Globus pallidus (tissue), 1 donor: ENCODE measurements around the gene PTPRA.

Experiments
- DNase-seq: peaks from one replicate; pipeline ENCODE4 v3.0.0-alpha.2; 2015; ENCODE audit warnings: low spot score

Gene PTPRA

GRCh38 chr20:2849529-2849928 is 23.8 kb upstream of the PTPRA start:
- DNase-seq = no peak

- no peak for DNase-seq
These were observed 22.2 kb upstream of the PTPRA start for GRCh38 chr20:2851086-2851485.

DNA sequence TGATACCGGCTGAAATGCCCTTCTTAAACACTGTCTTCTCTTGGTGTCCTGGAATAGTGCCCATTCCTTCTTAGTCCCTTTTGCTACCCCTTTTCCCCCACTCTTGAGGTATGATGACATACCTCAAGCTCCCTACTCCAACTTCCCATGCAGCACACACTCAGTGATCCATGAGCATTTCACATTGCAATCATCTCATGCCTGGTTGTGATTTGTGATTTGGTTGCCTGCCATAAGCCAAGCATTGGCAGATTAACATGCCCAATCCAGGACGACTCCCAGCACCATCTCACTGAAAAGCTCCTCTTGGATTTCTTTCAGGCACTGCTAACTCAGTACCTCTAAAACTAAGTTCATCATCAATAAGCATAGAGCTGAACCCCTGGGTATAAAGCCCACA is 14.7 kb upstream of the PTPRA start:
- DNase-seq = no peak

DNA sequence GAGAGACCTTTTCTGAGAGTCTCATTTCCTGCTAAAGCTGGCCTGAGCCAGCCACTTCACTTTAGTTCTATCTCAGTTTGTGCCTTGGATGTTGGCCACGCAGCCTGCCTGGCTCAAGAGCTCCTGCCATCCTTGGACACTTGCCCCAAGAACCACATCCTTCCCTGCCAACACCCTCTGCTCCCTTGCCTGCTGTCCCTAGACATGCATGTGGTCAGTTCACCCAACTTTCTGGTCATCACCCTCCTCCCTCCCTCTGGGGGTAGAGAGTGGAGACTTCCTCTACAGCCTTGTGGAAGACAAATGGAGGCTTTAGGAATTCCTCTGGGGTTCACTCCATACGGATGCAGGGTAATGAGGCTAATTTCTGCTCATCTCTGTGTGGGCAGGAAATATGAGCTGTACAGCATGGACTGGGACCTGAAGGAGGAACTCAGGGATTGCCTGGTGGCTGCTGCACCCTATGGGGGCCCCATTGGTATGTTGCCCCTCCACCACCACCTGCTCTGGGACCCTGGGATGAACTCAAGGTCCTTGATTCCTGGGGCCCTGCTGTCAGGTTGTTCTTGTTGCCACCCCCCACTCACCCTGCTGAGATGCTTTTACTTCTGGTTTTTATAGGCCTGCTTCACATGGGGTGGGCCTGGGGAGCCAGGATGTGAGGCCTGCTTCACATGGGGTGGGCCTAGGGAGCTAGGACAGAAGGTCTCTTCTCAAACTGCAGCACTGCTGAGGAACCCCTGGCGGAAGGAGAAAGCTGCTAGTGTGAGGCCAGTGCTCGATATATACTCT is 13.8 kb upstream of the PTPRA start:
- peak; percentile 27 for DNase-seq

- DNase-seq = no peak
These were observed 8.7 kb upstream of the PTPRA start for GRCh38 chr20:2864626-2865025.

GRCh38 chr20:2865101-2865500 is 8.2 kb upstream of the PTPRA start:
- DNase-seq = no peak

GRCh38 chr20:2865630-2866029 is 7.7 kb upstream of the PTPRA start:
- DNase-seq = no peak

GRCh38 chr20:2866236-2866635 is 7.0 kb upstream of the PTPRA start:
- DNase-seq = no peak

DNA sequence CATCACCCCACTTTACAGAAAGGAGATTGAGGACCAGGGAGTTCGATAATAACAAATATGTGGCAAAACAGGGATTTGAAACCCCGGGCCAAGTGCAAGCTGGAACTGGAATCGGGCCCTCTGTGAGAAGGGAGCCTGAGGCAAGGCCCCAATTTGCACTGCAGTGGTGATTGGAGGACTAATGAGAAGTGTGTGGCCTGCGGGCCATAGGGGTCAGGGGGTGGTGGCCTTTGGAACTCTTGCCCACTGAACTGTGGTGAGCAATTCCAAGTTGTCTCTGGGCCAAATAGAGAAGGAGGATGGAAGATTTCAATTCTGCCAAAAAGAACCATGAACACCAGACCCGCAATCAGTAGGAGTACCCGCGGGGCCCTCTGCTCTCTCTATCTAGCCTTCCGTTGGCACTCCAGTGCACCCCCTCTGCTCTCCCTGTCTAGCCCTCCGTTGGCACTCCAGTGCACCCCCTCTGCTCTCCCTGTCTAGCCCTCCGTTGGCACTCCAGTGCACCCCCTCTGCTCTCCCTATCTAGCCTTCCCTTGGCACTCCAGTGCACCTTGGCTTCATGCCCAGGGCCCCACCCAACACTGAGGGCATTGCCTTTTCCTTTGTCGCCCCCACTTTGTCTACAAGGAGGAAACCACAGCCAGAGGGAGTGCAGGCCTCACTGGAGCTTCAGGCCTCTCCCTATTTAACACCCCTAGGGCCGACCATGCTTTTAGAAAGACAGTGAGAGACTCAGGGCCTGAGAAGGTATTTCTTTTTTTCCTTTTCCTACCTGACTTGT is 6.0 kb upstream of the PTPRA start:
- no peak for DNase-seq

DNA sequence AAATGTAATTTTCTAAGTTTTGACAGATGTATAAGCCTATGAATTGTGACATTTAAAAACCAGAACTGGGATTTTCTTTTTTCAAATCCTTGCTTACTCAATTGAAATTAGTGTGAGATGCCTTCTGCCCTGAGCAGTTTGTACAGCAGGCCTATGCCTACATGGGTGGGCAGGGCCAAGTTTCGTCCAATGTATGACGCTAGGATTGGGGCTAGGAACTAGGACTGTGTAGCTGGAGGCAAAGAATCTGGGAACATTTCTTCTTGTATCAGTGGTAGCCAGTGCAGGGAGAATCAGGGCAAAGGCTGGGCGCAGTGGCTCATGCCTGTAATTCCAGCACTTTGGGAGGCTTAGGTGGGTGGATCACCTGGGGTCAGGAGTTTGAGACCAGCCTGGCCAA is 3.9 kb upstream of the PTPRA start:
- no peak for DNase-seq

- no peak for DNase-seq
These were observed 2.2 kb upstream of the PTPRA start for GRCh38 chr20:2871111-2871465.

- DNase-seq = peak; percentile 11
These were observed 1.4 kb upstream of the PTPRA start for GRCh38 chr20:2871661-2872458.

GRCh38 chr20:2872459-2873009 is 747 bp upstream of the PTPRA start:
- peak; percentile 63 for DNase-seq

GRCh38 chr20:2873747-2874041 is 413 bp downstream of the PTPRA start:
- DNase-seq = no peak

DNA sequence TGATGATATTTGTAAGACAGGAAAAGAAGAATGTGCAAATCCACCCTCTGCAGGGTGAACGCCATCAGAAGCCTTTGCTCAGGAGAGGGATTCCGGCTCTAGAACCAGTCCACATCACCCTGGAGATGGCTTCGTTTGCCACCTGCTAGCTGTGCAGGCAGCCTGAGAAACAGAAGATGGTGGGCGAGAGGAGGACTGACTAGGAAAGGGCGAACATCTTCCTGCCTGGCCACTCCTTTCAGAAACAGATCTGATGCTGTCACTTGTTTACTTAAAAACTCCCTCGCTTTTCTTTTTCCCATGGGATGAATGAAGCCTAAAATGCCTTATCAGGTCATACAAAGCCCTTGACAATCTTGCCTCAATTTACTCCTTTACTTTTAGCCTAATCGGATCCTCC is 1.2 kb downstream of the PTPRA start:
- DNase-seq = peak; percentile 11

DNA sequence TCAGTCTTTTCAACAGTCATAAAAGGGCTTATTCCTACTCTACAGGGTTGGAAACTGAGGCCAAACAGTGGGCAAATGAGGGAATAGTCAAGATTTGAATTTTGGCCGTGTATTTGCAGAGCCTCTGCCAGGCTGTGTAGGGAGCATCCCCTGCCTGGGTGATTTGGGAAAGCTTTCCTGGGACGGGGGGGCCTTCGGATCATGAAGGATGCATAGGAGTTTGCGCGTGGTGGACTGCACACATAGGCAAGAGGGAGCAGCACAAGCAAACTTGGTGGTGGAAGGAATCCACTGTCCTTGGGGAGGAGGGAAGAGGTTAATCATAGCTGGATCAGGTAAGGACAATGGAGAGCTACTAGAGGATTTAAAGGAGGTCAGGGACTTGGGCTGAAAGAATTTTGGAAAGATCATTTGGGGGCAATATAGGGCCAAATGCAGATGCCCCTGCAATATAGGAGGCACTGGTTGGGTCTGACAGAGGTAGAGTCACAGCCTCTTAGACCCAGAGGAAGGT is 2.5 kb downstream of the PTPRA start:
- DNase-seq = no peak

DNA sequence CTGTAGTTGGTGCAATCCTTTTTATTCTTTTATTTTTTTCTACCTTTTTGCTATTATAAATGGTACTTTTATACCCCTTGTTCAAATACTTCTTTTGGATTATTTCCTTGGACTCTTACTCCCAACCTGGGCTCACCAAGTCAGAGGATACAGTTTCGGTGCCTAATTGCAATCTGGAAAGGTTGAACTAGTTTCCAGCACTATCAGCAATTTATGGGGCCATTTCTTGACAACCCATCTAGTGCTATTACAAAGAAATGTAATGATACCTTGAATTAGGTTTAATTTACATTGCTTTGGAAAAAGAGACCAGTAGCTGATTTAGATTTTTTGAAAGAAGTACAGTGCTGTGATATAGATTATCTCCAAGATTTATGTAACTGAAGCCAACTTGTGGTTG is 5.2 kb downstream of the PTPRA start:
- DNase-seq = no peak

GRCh38 chr20:2879146-2879545 is 5.9 kb downstream of the PTPRA start:
- no peak for DNase-seq

GRCh38 chr20:2880650-2881049 is 7.4 kb downstream of the PTPRA start:
- no peak for DNase-seq

GRCh38 chr20:2883726-2884637 is 10.7 kb downstream of the PTPRA start:
- no peak for DNase-seq

DNA sequence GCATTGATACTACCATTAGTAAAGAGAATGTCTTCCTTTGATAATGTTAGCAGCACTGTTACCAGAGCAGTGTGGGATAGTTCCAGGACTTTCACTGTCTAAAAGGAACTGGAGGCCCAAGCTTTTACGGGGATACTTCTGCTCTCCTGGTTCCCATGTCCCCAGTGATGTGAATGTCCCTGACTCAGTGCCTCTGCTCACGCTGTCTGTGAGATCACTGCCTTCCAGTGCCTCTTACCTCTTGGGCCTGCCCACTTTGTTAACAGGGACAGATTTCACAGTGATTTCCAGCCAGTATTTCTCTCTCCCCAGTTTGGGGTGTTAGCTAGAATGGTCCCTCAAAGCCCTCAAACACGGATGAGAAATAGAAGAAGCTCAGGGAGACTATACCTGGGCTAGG is 14.4 kb downstream of the PTPRA start:
- no peak for DNase-seq
